Measurements from ENCODE around the gene AK5.
"Not testable (repeated sequence)": the region's sequence is repeated elsewhere in the genome, so short reads cannot be mapped to it uniquely, and the experiment has no call there.

AK5 gene

GRCh38 chr1:77399250-77400086 lies 117.6 kb downstream of the AK5 start:
- no peak for DNase-seq (ENCODE audit: low read depth)

- no peak for DNase-seq (ENCODE audit: low read depth)
These were observed 119.0 kb downstream of the AK5 start for GRCh38 chr1:77400781-77401180.

GRCh38 chr1:77401384-77401783 lies 119.6 kb downstream of the AK5 start:
- no peak for DNase-seq (ENCODE audit: low read depth)

- DNase-seq (ENCODE audit: low read depth) = no peak
These were observed 123.4 kb downstream of the AK5 start for GRCh38 chr1:77405186-77405585.

GRCh38 chr1:77406661-77407060 lies 124.8 kb downstream of the AK5 start:
- no peak for DNase-seq (ENCODE audit: low read depth)

- peak; percentile 51 for DNase-seq (ENCODE audit: low read depth)
These were observed 126.0 kb downstream of the AK5 start for GRCh38 chr1:77407738-77408375.

GRCh38 chr1:77408933-77409332 lies 127.1 kb downstream of the AK5 start:
- not testable (repeated sequence) for DNase-seq (ENCODE audit: low read depth)

GRCh38 chr1:77412069-77412819 lies 130.4 kb downstream of the AK5 start:
- peak; percentile 53 for DNase-seq (ENCODE audit: low read depth)

- no peak for DNase-seq (ENCODE audit: low read depth)
These were observed 131.2 kb downstream of the AK5 start for GRCh38 chr1:77412820-77413530.

- DNase-seq (ENCODE audit: low read depth) = no peak
These were observed 131.9 kb downstream of the AK5 start for GRCh38 chr1:77413541-77414335.

GRCh38 chr1:77415579-77415978 lies 133.8 kb downstream of the AK5 start:
- DNase-seq (ENCODE audit: low read depth) = no peak

- DNase-seq (ENCODE audit: low read depth) = no peak
These were observed 135.1 kb downstream of the AK5 start for GRCh38 chr1:77416692-77417450.

GRCh38 chr1:77418055-77418454 lies 136.2 kb downstream of the AK5 start:
- not testable (repeated sequence) for DNase-seq (ENCODE audit: low read depth)

- no peak for DNase-seq (ENCODE audit: low read depth)
These were observed 139.8 kb downstream of the AK5 start for GRCh38 chr1:77421504-77422233.

GRCh38 chr1:77424236-77424635 lies 142.4 kb downstream of the AK5 start:
- peak; percentile 34 for DNase-seq (ENCODE audit: low read depth)

GRCh38 chr1:77428068-77428467 lies 146.2 kb downstream of the AK5 start:
- DNase-seq (ENCODE audit: low read depth) = no peak

GRCh38 chr1:77430966-77431690 lies 149.3 kb downstream of the AK5 start:
- DNase-seq (ENCODE audit: low read depth) = no peak

- DNase-seq (ENCODE audit: low read depth) = no peak
These were observed 152.1 kb downstream of the AK5 start for GRCh38 chr1:77433934-77434333.

- DNase-seq (ENCODE audit: low read depth) = no peak
These were observed 153.1 kb downstream of the AK5 start for GRCh38 chr1:77434967-77435366.
